Measurements from ENCODE around the gene B3GAT1.

The B3GAT1 gene

GRCh38 chr11:134407923-134408322, 4.1 kb downstream of the B3GAT1 start:
- DNase-seq = no peak

- DNase-seq = no peak
Measured at GRCh38 chr11:134407321-134407828, 4.7 kb downstream of the B3GAT1 start.

- DNase-seq = no peak
Measured at GRCh38 chr11:134406264-134407185, 5.5 kb downstream of the B3GAT1 start.

GRCh38 chr11:134405841-134406240, 6.2 kb downstream of the B3GAT1 start:
- DNase-seq = no peak

- DNase-seq = no peak
Measured at GRCh38 chr11:134405436-134405835, 6.6 kb downstream of the B3GAT1 start.

- DNase-seq = no peak
Measured at GRCh38 chr11:134404575-134405341, 7.3 kb downstream of the B3GAT1 start.

- DNase-seq = no peak
Measured at GRCh38 chr11:134402910-134403309, 9.1 kb downstream of the B3GAT1 start.

- no peak for DNase-seq
Measured at GRCh38 chr11:134401825-134402809, 9.9 kb downstream of the B3GAT1 start.

GRCh38 chr11:134399996-134400395, 12.0 kb downstream of the B3GAT1 start:
- no peak for DNase-seq

GRCh38 chr11:134399293-134399654, 12.8 kb downstream of the B3GAT1 start:
- DNase-seq = no peak

- no peak for DNase-seq
Measured at GRCh38 chr11:134398644-134399292, 13.3 kb downstream of the B3GAT1 start.

- DNase-seq = no peak
Measured at GRCh38 chr11:134398079-134398444, 14.0 kb downstream of the B3GAT1 start.

- DNase-seq = no peak
Measured at GRCh38 chr11:134397304-134398078, 14.6 kb downstream of the B3GAT1 start.

GRCh38 chr11:134395002-134395401, 17.0 kb downstream of the B3GAT1 start:
- DNase-seq = no peak

GRCh38 chr11:134394311-134394710, 17.7 kb downstream of the B3GAT1 start:
- DNase-seq = no peak

- DNase-seq = no peak
Measured at GRCh38 chr11:134393638-134394037, 18.4 kb downstream of the B3GAT1 start.

- no peak for DNase-seq
Measured at GRCh38 chr11:134392953-134393615, 19.0 kb downstream of the B3GAT1 start.

- no peak for DNase-seq
Measured at GRCh38 chr11:134391656-134392055, 20.4 kb downstream of the B3GAT1 start.

GRCh38 chr11:134390706-134391569, 21.1 kb downstream of the B3GAT1 start:
- no peak for DNase-seq

Data from NCI-H748 treated with DMSO at 0.1 percent for 48 hours (cell line).